Retinal pigment epithelial cell (primary cell): Measurements from ENCODE around the gene ACSM6.

Experiments used
- DNase-seq: peaks from one replicate; pipeline ENCODE4 v3.0.0-alpha.2; 2010; ENCODE audit warnings: low read depth
- H3K4me3 ChIP-seq: 2 replicates; pipeline ENCODE4 v1.5.1; 2011; ENCODE audit warnings: mild to moderate bottlenecking, low read length, control low read depth, moderate library complexity
- TF ChIP-seq, protein P1 (sequence below): conservative IDR thresholded peaks from 2 replicates; pipeline ENCODE4 v1.5.1; 2011; ENCODE audit warnings: low read depth, low read length, control low read depth, inconsistent platforms

ACSM6 gene

DNA sequence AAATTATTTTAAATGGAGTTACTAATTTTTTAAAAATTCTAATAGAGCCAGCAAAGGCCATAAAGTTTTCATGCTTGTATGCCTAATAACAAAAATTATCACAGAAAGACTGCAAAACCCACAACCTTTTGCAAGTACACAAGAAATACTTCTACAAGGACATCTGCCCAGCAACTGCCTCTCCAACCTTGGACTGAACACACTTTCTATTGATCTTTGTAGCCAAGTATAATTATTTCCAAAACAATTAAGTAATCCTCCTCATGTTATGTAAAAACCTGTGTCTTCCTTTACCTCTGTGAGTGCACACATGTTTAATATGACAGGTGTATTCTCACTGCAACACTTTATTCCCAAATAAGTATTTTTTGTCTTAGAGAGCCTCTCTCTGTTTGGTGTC, 16.6 kb upstream of the ACSM6 start:
- TF ChIP-seq, protein P1, sequence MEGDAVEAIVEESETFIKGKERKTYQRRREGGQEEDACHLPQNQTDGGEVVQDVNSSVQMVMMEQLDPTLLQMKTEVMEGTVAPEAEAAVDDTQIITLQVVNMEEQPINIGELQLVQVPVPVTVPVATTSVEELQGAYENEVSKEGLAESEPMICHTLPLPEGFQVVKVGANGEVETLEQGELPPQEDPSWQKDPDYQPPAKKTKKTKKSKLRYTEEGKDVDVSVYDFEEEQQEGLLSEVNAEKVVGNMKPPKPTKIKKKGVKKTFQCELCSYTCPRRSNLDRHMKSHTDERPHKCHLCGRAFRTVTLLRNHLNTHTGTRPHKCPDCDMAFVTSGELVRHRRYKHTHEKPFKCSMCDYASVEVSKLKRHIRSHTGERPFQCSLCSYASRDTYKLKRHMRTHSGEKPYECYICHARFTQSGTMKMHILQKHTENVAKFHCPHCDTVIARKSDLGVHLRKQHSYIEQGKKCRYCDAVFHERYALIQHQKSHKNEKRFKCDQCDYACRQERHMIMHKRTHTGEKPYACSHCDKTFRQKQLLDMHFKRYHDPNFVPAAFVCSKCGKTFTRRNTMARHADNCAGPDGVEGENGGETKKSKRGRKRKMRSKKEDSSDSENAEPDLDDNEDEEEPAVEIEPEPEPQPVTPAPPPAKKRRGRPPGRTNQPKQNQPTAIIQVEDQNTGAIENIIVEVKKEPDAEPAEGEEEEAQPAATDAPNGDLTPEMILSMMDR = no peak
- no peak for DNase-seq

DNA sequence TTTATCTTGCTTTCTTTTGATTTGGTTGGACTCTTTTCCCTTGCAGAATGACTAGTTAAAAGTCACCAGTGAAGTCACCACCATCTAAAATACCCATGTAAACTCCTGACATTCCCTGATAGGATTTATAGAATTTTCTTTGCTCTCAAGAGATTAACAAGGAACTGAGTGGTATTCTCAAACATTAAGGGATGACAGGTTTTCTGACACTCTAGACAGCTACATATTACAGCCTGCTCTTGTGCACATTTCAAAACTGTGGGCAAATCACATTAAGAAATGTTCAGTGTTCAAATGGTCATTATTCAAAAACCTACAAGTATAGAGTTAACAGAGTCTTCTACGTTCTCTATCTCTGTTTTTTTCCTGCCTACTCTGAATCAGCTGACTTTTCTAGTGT, 15.8 kb upstream of the ACSM6 start:
- TF ChIP-seq, protein P1 = no peak
- no peak for DNase-seq
- no peak overlapping the region for H3K4me3 ChIP-seq

More for the DNA sequence above, 16.6 kb upstream of the ACSM6 start:
- H3K4me3 ChIP-seq = no peak overlapping the region

DNA sequence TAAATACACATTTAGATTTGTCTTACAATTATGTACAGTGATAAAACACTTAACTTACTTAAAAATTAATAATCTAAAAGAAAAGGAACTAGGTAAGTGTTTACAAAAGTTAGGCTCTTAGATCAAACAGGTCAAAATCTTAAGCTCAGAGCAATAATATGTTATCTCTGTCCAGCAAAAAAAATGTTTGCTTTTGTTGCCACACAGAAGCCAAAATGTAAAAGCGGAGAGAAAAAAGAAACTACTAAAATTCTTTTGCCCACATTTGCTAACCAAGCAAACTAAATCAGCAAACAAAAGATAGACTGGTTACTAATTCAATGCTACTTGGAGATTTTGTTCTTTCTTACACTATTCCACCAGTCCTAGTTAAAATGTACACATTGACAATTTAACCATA, 15.2 kb upstream of the ACSM6 start:
- no peak overlapping the region for H3K4me3 ChIP-seq
- no peak for DNase-seq
- TF ChIP-seq, protein P1 = no peak

- TF ChIP-seq, protein P1 = no peak
- H3K4me3 ChIP-seq = no peak overlapping the region
- no peak for DNase-seq
Observed at GRCh38 chr10:95181726-95182125, 12.3 kb upstream of the ACSM6 start.

DNA sequence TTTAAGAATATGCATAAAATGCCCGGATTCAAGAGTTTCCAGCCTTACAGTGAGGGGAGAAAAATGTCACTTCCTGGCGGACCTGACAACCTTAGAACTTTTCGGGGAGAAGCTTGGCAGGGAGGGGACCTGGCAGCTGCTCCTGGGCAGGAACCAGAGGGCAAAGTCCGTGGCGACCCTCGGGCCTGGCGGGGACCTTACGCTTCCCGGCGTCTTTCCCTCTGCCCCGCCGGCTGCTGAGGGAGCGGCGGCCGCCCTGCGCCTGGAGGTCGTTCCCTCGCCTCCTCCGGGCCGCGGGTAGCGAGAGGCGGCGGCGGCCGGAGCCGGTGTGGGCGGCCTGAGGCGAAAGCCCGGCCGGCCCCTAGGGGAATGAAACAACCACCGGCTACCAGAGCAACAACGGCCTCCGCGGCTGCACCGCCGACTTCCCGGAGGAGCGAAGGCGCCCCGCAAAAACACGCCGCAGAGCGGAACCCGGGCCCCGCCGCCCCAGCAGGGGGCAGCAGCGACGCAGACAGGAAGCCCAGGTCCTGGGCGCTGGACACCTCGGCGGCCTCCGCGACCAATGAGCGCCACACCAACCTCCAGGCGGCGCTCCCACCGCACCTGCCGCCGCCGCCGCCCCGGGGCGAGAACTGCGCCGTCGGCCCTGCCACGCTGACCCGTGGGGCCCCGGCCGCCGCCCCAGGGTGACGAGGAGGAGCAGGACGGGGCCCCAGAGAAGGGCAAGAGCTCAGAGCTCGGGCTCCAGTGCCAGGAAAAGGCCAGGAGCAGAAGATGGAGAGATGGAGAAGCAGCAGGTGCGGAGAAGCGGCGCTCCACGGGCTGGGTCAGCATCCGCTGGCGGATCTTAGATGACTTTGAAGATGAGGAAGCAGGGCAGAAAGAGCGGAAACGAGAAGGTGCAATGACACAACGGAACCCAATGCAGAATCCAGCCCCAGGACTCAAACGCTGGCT, 10.5 kb upstream of the ACSM6 start:
- peak; percentile 43 for DNase-seq
- TF ChIP-seq, protein P1 = peak; percentile 81
- H3K4me3 ChIP-seq = peak overlapping the region; percentile 71

GRCh38 chr10:95187617-95188016, 6.4 kb upstream of the ACSM6 start:
- DNase-seq = peak; percentile 46
- TF ChIP-seq, protein P1 = no peak
- H3K4me3 ChIP-seq = no peak overlapping the region

DNA sequence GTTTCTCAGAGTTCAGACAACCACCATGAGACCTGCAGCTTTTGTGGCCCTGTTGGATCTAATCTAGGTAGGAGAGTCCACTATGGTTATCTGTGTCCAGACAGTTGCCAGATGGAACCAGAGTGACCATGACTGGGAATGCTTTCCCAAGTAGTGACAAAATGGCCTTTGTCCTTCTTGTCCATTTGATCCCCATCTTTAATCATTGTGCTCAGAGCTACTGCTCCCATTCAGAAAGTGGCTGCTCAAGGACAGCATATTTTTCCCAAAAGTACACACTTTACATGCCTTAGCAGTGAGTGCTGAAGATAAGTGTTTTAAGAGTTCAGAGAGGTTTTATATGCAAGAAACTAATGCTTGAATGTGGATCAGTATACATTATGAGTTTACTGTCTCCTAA, 5.4 kb upstream of the ACSM6 start:
- TF ChIP-seq, protein P1 = no peak
- no peak for DNase-seq
- H3K4me3 ChIP-seq = no peak overlapping the region
